ENCODE data around the gene ADGRF4.

The ADGRF4 gene, protein sequence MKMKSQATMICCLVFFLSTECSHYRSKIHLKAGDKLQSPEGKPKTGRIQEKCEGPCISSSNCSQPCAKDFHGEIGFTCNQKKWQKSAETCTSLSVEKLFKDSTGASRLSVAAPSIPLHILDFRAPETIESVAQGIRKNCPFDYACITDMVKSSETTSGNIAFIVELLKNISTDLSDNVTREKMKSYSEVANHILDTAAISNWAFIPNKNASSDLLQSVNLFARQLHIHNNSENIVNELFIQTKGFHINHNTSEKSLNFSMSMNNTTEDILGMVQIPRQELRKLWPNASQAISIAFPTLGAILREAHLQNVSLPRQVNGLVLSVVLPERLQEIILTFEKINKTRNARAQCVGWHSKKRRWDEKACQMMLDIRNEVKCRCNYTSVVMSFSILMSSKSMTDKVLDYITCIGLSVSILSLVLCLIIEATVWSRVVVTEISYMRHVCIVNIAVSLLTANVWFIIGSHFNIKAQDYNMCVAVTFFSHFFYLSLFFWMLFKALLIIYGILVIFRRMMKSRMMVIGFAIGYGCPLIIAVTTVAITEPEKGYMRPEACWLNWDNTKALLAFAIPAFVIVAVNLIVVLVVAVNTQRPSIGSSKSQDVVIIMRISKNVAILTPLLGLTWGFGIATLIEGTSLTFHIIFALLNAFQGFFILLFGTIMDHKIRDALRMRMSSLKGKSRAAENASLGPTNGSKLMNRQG

DNA sequence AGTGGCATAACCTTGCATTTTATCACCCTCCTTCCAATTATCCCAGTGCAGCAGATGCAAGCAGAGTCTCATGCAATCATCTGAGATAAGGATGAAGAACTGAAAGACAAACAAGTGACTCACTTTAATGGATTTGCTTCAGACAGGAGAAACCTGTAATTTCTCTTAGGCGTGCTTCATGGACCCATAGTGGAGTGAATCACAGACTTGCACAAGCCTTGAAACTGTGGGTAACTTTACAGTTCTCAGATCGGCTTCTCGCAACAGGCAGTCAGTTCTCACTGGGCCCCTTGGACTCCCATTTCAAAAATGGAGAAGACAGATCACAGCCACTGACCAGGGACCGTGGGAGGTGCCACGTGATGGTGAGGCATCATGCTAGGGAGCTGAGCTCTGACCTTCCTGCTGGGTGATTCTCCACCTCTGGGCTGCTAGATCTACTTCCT is at the start of gene ADGRF4:
TSS of gene ADGRF4 (plus strand) at position 239 of the 446 bp plus-strand sequence. CDS start 8,666 bp downstream, outside the sequence.
- DNase-seq (ENCODE audit: low read depth in 2 of 2), result no peak

DNA sequence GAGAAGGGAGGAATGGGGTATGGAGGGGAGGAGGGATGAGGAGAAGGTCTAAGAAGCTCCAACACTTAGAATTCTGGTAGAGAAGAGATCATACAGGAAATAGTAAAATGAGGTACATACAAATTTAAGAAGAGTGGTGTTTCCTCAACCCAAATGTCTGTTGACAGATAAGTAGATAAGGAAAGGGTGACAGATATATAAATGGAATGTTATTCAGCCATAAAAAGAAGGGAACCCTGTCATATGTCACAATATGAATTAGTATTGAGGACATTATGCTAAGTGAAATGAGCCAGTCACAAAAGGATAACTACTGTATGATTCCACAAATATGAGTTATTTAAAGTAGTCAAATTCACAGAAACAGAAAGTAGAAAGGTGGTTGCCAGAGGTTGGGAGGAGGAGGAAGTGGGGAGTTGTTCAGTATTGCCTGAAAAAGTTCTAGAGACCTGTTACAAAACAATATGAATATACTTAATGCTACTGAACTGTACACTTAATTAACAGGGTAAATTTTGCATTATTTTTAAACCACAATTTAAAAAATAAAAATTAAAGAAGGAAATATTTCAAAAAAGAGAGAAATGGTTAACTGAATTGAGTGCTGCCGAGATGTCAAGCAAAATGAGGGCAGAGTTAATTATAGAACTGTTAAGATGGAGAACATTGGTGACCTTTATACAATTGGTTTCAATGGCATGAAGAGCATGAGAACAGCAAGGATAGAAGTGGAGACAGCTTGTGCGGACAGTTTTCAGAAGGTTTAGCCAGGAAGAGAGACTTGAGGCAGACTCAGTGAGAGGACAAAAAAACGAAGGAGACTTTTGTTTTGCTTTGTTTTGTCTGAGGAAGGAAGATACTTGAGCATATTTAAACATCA is 47.6 kb upstream of the ADGRF4 start:
- DNase-seq (ENCODE audit: low read depth in 2 of 2), result no peak

DNA sequence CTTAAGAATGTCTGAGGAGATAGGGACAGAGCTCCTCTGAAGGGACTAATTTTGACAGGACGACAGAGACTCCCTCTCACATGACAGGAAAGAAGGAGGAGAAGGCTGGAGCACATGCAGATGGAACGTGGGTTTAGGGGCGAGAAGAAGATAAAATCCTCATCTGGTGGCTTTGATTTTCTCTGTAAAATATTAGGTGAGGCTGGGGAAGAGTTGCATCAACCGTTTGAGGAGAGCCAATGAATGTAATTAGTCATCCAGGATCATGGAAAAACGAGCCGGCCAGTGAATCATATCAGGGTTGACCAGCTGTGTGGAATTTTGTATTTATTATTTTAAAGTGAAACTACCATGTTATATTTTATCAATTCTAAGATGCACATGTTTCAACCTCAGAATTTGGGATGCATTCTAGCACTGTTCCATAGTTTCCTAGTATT is 46.9 kb upstream of the ADGRF4 start:
- DNase-seq (ENCODE audit: low read depth in 2 of 2), result no peak

DNA sequence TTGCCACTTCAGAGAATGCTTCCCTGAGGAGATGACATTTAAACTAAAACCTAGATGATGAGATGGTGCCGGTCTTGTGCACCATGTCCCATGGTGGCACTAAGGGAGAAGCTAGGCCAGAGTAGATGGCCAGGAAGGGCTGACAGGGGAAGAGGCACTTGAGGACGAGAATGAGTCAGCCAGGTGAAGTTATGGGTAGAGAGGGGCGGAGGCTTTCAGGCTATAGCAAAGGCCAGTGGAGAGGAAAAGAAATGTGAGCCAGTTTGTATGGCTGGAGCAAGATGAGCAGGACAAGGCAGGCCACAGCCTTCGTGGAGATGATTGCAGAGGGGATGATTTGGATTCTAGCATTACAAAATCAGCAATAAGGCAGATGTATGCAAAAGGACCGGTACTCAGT is 44.7 kb upstream of the ADGRF4 start:
- no peak for DNase-seq (ENCODE audit: low read depth in 2 of 2)

DNA sequence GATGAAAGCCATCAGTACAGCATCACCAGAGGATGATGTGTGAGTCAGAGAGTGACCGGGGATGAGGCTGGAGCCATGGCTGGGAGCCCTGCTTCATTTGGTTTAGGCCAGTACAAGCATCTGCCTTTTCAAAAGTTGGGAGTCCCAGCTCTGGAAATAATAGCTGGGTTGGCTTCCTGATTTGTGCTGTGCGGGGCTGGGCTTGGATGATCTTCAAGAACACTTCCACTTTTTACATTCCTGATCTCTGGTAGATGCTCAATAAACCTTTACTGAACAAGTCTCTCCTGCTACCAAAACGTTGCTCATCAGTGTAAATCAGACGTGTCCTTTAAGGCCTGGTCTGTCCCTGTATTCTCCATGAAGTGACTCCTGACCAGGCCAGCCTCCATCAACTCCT is 44.1 kb upstream of the ADGRF4 start:
- DNase-seq (ENCODE audit: low read depth in 2 of 2), result no peak

DNA sequence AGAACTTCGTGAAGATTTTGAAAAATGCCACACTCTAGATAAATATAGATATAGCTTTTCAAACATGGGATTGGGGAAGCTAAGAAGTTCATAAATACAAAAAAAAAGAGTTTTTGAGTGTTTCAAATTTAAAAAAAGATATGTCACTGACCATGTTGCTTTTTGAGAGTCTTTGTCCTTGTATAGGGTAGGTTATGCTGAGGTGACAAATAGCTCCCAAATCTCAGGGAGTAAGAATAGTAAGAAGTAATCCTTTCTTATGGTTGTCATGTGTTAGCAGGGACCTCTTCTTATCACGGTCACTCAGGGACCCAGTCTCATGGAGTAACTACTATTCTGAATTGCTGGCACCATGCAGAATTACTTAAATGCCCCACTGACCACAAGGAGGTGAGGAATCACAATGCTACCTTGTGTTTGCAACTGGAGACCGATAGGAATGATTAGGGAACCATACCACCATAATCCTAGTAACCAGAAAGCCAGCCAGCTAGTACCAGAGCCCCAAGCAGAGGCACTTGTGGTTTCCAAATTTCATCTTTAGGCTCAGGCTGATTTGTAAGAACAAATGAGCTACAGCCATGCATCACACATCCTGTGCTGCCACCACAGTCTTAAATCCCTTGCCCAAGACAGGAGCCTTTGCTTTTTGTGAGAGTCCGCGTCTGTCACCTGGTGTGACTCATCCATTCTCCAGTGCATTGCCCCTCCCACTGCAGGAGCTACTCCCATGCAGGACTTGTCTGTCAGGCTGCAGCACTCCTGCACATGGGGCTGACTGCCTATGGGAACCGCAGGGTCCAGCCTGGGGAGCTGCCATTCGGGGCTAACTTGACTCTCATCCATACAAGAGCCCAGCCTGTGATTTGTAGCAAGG is 42.4 kb upstream of the ADGRF4 start:
- DNase-seq (ENCODE audit: low read depth in 2 of 2), result no peak

DNA sequence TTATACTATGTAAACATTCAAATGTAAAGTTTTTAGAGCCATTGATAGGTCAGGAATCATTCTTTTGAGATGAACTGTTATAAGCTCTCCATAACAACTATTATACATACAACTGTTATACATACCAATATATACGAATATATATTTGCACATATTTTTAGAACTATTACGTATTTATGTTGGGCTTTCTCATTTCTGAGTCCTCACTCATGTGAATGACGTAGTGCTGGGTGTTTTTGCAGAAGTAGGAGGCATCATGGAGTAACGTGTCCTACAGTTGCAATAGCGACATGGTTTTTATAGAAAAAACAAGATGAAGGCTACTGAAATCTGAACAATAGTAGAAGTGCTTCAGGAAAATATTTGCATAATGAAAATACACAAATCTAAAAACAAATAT is 36.4 kb upstream of the ADGRF4 start:
- no peak for DNase-seq (ENCODE audit: low read depth in 2 of 2)

DNA sequence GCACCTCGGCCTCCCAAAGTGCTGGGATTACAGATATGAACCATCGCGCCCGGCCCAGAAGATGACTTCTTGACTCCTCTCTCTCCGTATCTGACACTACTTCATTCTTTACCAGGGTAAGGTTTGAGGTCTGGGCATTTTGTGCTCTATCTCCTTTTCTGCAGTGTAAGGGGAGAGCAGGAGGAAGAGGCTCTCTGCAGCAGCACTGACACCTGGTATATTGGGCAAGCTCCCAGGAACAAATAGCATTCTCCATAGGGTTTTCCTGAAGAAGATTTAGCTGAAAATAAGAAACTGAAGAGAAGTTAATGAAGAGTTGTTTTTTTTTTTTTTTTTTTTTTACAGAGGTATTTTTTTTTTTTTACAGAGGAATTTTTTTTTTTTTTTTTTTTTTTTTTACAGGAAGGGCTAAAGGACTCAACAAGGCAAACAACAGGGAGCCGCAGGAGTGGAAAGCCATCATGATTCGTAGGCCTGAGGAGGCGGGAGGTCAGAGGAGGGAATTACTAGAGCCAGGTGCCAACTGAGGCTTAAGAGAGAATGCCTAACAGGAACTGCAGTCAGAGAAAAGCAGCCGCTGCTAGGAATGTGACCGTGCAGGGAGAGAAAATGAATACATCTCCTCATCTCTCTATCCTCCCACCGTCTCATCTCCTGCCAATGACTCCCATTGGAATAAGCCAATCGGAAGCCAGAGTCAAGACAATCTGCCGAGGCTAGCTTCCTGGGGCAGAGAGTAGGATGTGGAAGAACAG is 34.7 kb upstream of the ADGRF4 start:
- no peak for DNase-seq (ENCODE audit: low read depth in 2 of 2)

DNA sequence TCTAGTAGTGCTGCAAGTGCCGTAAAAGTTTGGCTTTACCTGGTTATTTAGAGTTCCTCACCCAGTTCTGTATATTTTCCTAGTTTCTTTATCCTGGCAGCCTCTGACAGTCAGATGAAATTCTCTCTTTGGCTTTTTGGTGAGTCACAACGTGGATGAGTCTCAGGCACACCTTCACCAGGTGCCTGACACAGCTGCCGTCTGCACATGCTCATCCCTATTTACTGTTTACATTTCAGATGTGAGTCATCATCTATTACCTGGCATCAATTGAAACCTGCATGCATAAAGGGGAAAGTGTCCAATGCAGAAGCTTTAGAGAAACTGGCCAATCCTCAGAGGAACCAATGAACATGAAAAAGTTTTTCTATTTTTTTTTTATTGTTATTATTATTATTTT is 33.3 kb upstream of the ADGRF4 start:
- no peak for DNase-seq (ENCODE audit: low read depth in 2 of 2)

DNA sequence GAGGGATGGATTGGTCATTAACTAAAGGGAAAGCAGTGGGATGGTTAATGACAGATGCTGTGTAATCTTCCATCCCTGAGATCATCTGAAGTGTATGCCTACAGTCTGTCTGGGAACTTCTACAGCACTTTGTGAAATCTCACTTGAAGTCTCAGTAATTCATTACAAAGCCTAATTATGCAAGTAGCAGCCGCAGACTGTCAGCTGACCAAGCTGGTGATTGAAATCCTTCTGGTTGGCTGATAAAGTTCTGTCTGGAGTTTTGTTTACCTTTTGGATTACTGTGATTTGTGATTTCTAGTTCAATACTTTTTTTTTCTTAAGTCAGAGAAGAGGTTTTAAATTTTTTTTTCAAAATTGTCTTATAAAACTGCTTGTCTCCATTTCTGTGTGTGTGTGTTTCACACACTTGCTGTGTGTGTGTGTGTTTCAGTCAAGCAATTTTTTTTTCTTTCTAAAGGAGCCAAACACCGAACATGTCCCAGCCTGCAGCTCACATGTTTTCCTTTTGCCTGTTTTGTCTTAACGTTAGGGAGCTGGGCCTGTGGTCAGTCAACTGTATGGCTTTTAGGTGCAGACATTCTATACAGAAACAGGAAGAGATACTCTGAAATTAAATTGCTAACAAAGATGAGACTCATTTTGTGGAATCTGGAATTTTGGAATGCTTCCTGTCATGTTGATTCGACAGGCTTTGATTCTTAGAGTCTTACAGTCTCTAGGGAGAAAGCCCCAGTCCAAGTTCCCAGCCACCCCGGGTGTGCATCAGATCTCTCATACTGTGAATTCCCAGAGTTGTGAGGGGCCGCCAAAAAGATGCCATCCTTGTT is 28.5 kb upstream of the ADGRF4 start:
- DNase-seq (ENCODE audit: low read depth in 2 of 2), result no peak

DNA sequence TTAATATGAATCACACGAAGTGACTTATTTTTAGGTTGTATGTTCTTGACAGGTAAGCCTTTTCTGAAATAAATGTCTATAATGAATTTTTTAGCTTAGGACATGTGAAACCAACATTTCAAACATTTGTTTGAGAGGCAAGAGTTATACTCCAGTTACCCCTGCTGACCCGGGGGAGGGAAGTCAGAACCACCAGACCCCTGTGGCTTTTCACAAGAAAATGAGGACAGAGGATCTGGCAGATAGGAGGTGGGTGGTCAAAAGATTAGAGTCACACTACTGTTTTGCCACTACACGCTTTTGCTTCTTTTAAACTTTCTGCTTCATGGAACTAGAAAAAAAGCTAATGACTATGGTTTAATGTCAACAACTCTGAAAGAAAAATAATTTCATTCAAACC is 27.5 kb upstream of the ADGRF4 start:
- DNase-seq (ENCODE audit: low read depth in 2 of 2), result no peak

DNA sequence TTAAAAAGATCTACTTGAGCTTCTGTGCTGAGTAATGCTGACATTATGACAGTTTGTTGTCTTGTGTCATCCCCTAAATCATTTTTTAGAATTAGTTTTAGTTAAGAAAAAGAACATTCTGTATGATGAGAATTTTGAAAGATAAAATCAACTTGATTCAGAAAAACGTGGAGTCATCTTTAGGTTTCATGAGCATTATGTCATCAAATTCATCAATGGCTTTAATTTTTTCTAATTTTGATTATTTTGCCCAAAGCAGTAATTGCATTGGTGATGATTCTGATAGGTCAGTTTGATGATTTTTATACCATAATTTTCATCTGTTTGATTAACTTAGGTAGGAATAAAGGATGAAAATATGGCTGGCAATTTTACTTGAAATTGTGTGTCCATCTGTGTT is 26.6 kb upstream of the ADGRF4 start:
- no peak for DNase-seq (ENCODE audit: low read depth in 2 of 2)

DNA sequence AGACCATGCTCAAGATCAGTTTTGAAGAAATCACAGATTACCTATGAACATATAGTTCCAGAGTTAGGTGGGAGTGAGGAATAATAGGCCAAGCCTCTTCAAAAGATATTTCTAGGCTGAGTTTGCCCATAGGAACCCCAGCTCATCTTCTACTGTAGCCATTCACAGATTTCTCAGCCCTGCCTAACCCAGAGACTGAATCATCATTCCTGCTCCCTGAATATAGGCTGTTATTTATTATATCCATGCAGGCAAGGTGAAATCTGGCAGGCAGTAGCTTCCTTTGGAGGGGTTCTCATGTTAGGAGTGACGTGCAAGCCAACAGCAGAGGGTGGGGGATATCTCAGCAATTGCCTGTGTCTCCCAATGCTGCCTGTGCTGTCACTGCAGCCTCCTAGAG is 25.6 kb upstream of the ADGRF4 start:
- DNase-seq (ENCODE audit: low read depth in 2 of 2), result no peak

DNA sequence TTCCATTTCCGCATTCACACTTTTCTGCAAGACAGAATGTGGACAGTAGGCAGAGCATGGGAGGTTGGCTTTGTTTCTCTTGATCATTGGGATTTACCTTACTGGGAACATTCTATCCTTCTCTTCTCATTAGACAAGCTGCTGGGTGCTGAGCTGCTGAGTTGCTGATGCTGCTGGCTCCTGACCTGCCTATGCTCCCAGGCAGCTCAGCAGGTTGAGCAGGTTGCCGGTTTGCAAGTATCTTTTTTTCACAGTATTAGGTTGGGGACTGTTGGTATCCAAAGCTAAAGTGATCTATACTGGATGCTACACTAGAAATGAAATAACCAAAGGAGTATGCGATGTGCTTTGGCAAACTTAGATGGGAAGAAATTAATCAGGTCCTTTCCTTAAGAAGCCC is 23.7 kb upstream of the ADGRF4 start:
- DNase-seq (ENCODE audit: low read depth in 2 of 2), result no peak

DNA sequence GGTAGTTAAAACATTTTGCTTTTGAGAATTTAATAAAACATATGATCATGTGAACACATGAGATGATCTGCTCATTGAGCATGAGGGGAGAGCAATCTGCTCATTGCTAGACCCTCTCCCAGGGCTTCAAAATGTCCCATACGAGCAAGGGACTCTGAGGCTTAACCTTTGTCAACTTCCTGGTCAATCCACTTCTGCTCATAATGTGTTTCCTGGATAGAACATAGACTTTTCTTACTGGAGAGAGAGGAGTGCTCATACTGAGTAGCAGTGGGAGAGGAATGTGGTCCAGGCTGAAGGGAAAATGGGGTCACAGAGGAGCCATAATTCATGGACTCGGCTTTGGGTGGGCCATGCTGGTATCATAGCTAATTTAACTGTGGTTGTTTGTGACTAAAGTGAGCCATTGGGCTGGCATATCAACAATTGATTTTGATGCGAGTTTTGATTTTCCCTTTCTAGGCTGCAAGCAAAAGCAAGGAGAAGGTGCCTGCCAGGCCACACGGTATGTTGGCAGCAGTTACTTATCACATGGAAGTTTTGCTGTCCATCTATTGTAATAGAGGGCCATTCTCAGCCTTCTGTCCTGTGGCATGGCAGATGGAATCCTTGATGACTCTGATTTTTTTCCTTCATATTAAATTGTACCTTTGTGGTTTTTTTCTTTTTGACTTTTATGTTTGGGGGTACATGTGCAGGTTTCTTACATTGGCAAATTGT is 20.8 kb upstream of the ADGRF4 start:
- DNase-seq (ENCODE audit: low read depth in 2 of 2), result no peak

DNA sequence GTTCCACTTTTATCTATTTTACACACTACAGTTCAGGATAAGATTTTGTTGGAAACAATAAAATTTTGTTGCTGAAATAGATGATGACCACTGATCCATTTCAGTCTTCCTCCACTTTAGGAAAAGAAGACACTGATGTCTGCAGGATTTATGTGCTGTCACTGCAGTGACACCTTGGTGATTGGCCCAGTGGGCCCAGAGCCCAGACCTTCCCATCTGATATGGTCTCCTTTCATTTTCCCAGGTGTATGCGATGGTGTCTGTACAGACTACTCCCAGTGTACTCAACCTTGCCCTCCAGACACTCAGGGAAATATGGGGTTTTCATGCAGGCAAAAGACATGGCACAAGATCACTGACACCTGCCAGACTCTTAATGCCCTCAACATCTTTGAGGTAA is 19.6 kb upstream of the ADGRF4 start:
- DNase-seq (ENCODE audit: low read depth in 2 of 2), result no peak

DNA sequence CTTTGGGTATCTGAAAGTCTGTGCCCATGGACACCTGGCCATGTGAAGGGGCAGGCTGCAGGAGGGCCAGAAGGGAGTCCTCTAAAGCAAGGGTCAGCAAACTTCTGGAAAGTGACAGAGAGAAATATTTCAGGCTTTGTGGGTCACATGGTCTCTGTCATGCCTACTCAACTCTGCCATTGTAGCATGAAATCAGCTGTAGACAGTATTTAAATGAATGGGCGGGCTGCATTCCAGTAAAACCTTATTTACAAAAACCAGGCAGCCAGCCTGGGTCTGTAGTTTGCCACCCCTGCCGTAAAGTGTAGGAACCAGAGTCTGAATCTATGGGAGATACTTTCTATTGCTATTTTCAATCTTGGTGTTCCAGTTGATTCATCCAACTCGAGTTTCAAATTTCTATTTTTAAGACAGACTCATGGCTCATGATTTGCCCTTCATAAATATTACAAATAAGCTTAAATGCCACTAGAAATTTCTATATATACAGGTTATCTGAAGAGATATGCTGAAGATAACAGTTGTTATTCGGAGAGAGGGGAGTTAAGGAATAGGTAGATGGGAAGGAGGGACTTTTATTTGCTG is 19.0 kb upstream of the ADGRF4 start:
- DNase-seq (ENCODE audit: low read depth in 2 of 2), result no peak

DNA sequence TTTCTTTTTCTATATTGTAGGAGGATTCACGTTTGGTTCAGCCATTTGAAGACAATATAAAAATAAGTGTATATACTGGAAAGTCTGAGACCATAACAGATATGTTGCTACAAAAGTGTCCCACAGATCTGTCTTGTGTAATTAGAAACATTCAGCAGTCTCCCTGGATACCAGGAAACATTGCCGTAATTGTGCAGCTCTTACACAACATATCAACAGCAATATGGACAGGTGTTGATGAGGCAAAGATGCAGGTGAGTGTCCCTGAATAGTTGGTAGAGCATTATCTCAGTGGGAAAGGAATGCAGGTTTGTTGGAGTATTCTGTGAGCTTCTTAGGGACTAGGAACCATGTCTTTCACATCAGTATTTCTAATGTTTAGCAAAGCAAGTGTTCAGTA is 18.3 kb upstream of the ADGRF4 start:
- no peak for DNase-seq (ENCODE audit: low read depth in 2 of 2)

DNA sequence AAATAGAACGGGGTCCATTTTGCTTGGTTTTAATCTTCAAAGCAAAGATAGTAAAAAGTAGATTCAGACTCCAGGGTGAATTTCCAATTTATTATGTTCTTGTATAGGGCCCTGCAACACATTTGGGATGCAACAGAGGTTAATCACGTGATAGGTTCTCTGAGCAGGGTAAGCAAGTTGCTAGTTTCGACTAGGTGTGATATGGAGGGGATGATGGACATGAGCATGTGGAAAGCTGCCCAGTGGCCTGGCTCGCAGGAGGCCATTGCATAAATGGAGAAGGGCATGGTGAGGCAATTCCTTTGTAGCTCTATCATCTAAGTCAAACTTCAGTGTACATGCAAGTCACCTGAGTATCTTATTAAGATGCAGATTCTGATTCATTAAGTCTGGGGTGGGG is 17.7 kb upstream of the ADGRF4 start:
- no peak for DNase-seq (ENCODE audit: low read depth in 2 of 2)

All from stimulated activated CD8-positive, alpha-beta memory T cell treated with anti-CD3 and anti-CD28 coated beads, Interleukin-2, amount 100 ng/mL, for 1 hour (primary cell).